Trophoblast cell (in vitro differentiated cells and primary cell): Measurements from ENCODE around the gene DSCAM.

Source experiments
- DNase-seq, 2 donors: peaks; one replicate each; pipeline ENCODE4 v3.0.0-alpha.2; 2016
- H2AFZ ChIP-seq: 2 replicates; pipeline ENCODE4 v1.6.1; 2013; ENCODE audit warnings: low read length, moderate library complexity, mild to moderate bottlenecking; ENCODE audit not compliant: insufficient read depth, poor library complexity
- H2AK5ac ChIP-seq: 2 replicates; pipeline ENCODE4 v1.6.1; 2013; ENCODE audit warnings: mild to moderate bottlenecking, low read length
- H2BK120ac ChIP-seq: 2 replicates; pipeline ENCODE4 v1.6.1; 2013; ENCODE audit warnings: low read length, mild to moderate bottlenecking, moderate library complexity; ENCODE audit not compliant: insufficient read depth, poor library complexity
- H2BK12ac ChIP-seq: 2 replicates; pipeline ENCODE4 v1.6.1; 2013; ENCODE audit warnings: mild to moderate bottlenecking, low read length, moderate library complexity
- H2BK5ac ChIP-seq: 2 replicates; pipeline ENCODE4 v1.6.1; 2013; ENCODE audit warnings: low read length, low read depth, moderate library complexity, mild to moderate bottlenecking; ENCODE audit not compliant: poor library complexity
- H3K14ac ChIP-seq: 2 replicates; pipeline ENCODE4 v1.6.1; 2013; ENCODE audit warnings: mild to moderate bottlenecking, low read length
- H3K18ac ChIP-seq: 2 replicates; pipeline ENCODE4 v1.6.1; 2013; ENCODE audit warnings: mild to moderate bottlenecking, low read length
- H3K23ac ChIP-seq: 2 replicates; pipeline ENCODE4 v1.6.1; 2013; ENCODE audit warnings: low read length
- H3K27ac ChIP-seq: 2 replicates; pipeline ENCODE4 v1.5.1; 2013; ENCODE audit warnings: low read depth, mild to moderate bottlenecking, inconsistent platforms, low read length, moderate library complexity
- H3K27me3 ChIP-seq: 2 replicates; pipeline ENCODE4 v1.6.1; 2013; ENCODE audit warnings: inconsistent platforms, mild to moderate bottlenecking, low read length, moderate library complexity; ENCODE audit not compliant: insufficient read depth
- H3K36me3 ChIP-seq, 2 experiments: 1 replicate in 1 of 2; 2 replicates in 1 of 2; pipeline ENCODE4 v1.6.1; 2013; ENCODE audit warnings: low read length in 2 of 2, mild to moderate bottlenecking in 2 of 2, moderate library complexity in 1 of 2; ENCODE audit not compliant: insufficient read depth in 2 of 2, control insufficient read depth in 1 of 2
- H3K4ac ChIP-seq: 2 replicates; pipeline ENCODE4 v1.6.1; 2013; ENCODE audit warnings: low read depth, mild to moderate bottlenecking, low read length, moderate library complexity
- H3K4me1 ChIP-seq, 2 experiments: 1 replicate in 1 of 2; 2 replicates in 1 of 2; pipeline ENCODE4 v1.6.1; 2013; ENCODE audit warnings: low read length in 2 of 2, mild to moderate bottlenecking in 2 of 2, moderate library complexity in 1 of 2; ENCODE audit not compliant: insufficient read depth in 2 of 2, control insufficient read depth in 1 of 2
- H3K4me2 ChIP-seq: 2 replicates; pipeline ENCODE4 v1.6.1; 2013; ENCODE audit warnings: inconsistent platforms, mild to moderate bottlenecking, low read length, moderate library complexity
- H3K4me3 ChIP-seq: 2 replicates; pipeline ENCODE4 v1.5.1; 2013; ENCODE audit warnings: mild to moderate bottlenecking, low read depth, low read length, inconsistent platforms
- H3K79me1 ChIP-seq: one replicate; pipeline ENCODE4 v1.6.1; 2013; ENCODE audit warnings: low read length
- H3K79me2 ChIP-seq: 2 replicates; pipeline ENCODE4 v1.6.1; 2013; ENCODE audit warnings: low read length, mild to moderate bottlenecking; ENCODE audit not compliant: control insufficient read depth, insufficient read depth, poor library complexity
- H3K9ac ChIP-seq: 2 replicates; pipeline ENCODE4 v1.6.1; 2013; ENCODE audit warnings: mild to moderate bottlenecking, low read length
- H3K9me3 ChIP-seq: 2 replicates; pipeline ENCODE4 v1.6.1; 2013; ENCODE audit warnings: low read depth, mild to moderate bottlenecking, control low read depth, inconsistent platforms, low read length; ENCODE audit not compliant: insufficient read depth
- H4K12ac ChIP-seq: 2 replicates; pipeline ENCODE4 v1.6.1; 2013; ENCODE audit warnings: low read depth, mild to moderate bottlenecking, low read length, moderate library complexity
- H4K8ac ChIP-seq: 2 replicates; pipeline ENCODE4 v1.6.1; 2013; ENCODE audit warnings: low read depth, mild to moderate bottlenecking, low read length, moderate library complexity
- H4K91ac ChIP-seq: one replicate; pipeline ENCODE4 v1.6.1; 2013; ENCODE audit warnings: low read depth, mild to moderate bottlenecking, low read length, moderate library complexity
- WGBS: extraction: QIAGEN DNeasy Blood & Tissue Kit; methylation state at CpG from one replicate; pipeline ENCODE4 v1.1.7; 2013; ENCODE audit warnings: missing lambda C conversion rate; ENCODE audit not compliant: insufficient read length, insufficient coverage; ENCODE audit errors: extremely low coverage; 5-methylcytosine and 5-hydroxymethylcytosine counted together

Gene DSCAM

GRCh38 chr21:40208206-40208947 is 638.6 kb downstream of the DSCAM start:
- Histone ChIP-seq H3K14ac (no peak overlapping the region), H2BK120ac (no peak overlapping the region), H3K79me2 (no peaks in the 10 kb centered on the region), H4K8ac (no peak overlapping the region), H3K27ac (no peak overlapping the region), H2BK12ac (no peak overlapping the region), H3K79me1 (no peaks in the 10 kb centered on the region), H3K27me3 (no peaks in the 10 kb centered on the region), H3K4me1 (no peaks in the 10 kb centered on the region), H3K9ac (no peak overlapping the region), H2AK5ac (no peak overlapping the region), H4K12ac (no peak overlapping the region), H3K23ac (no peak overlapping the region), H2BK5ac (no peak overlapping the region), H3K4ac (no peak overlapping the region), H4K91ac (no peak overlapping the region), H3K4me2 (no peak overlapping the region), H3K9me3 (no peaks in the 10 kb centered on the region), H3K36me3 (no peaks in the 10 kb centered on the region), H3K4me3 (no peak overlapping the region), H2AFZ (no peak overlapping the region), H3K18ac (no peak overlapping the region)
- WGBS, result no CpG with 5 or more reads among the region's 9 CpGs
- peak; percentile 64 to 78 for DNase-seq

GRCh38 chr21:40200946-40201345 is 646.0 kb downstream of the DSCAM start:
- H3K4ac ChIP-seq, result no peak overlapping the region
- H3K27me3 ChIP-seq, result no peaks in the 10 kb centered on the region
- H3K4me2 ChIP-seq, result no peak overlapping the region
- no peaks in the 10 kb centered on the region for H3K4me1 ChIP-seq
- no peak overlapping the region for H2BK120ac ChIP-seq
- no CpG with 5 or more reads among the region's 2 CpGs for WGBS
- no peak overlapping the region for H2AK5ac ChIP-seq
- no peak overlapping the region for H3K23ac ChIP-seq
- H3K9ac ChIP-seq, result no peak overlapping the region
- H4K12ac ChIP-seq, result no peak overlapping the region
- no peaks in the 10 kb centered on the region for H3K79me2 ChIP-seq
- DNase-seq, result no peak
- H2AFZ ChIP-seq, result no peak overlapping the region
- H3K27ac ChIP-seq, result no peak overlapping the region
- H3K14ac ChIP-seq, result no peak overlapping the region
- no peak overlapping the region for H3K4me3 ChIP-seq
- no peak overlapping the region for H2BK12ac ChIP-seq
- no peak overlapping the region for H3K18ac ChIP-seq
- no peak overlapping the region for H4K8ac ChIP-seq
- peaks cover 3% of the 10 kb centered on the region for H3K9me3 ChIP-seq
- H4K91ac ChIP-seq, result no peak overlapping the region
- H3K36me3 ChIP-seq, result no peaks in the 10 kb centered on the region
- no peaks in the 10 kb centered on the region for H3K79me1 ChIP-seq
- H2BK5ac ChIP-seq, result no peak overlapping the region

GRCh38 chr21:40200126-40200525 is 646.8 kb downstream of the DSCAM start:
- no peak for DNase-seq
- no peak overlapping the region for H2AK5ac ChIP-seq
- H3K14ac ChIP-seq, result no peak overlapping the region
- H4K91ac ChIP-seq, result no peak overlapping the region
- H3K9me3 ChIP-seq, result peaks cover 3% of the 10 kb centered on the region
- no peak overlapping the region for H3K4me2 ChIP-seq
- no peak overlapping the region for H4K8ac ChIP-seq
- no peaks in the 10 kb centered on the region for H3K79me2 ChIP-seq
- no peak overlapping the region for H3K4ac ChIP-seq
- no peak overlapping the region for H4K12ac ChIP-seq
- no peak overlapping the region for H3K9ac ChIP-seq
- no peak overlapping the region for H2BK12ac ChIP-seq
- no peaks in the 10 kb centered on the region for H3K36me3 ChIP-seq
- H2AFZ ChIP-seq, result no peak overlapping the region
- WGBS, result no CpG with 5 or more reads among the region's 1 CpG
- H3K27me3 ChIP-seq, result no peaks in the 10 kb centered on the region
- no peak overlapping the region for H3K23ac ChIP-seq
- H3K79me1 ChIP-seq, result no peaks in the 10 kb centered on the region
- H3K18ac ChIP-seq, result no peak overlapping the region
- H2BK5ac ChIP-seq, result no peak overlapping the region
- H3K4me3 ChIP-seq, result no peak overlapping the region
- no peaks in the 10 kb centered on the region for H3K4me1 ChIP-seq
- no peak overlapping the region for H2BK120ac ChIP-seq
- H3K27ac ChIP-seq, result no peak overlapping the region

- H4K91ac ChIP-seq, result no peak overlapping the region
- peak; percentile 44 to 81 for DNase-seq
- no peak overlapping the region for H2AFZ ChIP-seq
- no peaks in the 10 kb centered on the region for H3K27me3 ChIP-seq
- H3K4ac ChIP-seq, result no peak overlapping the region
- H3K9me3 ChIP-seq, result peaks cover 3% of the 10 kb centered on the region
- WGBS, result no CpG with 5 or more reads among the region's 4 CpGs
- H2BK120ac ChIP-seq, result no peak overlapping the region
- H3K36me3 ChIP-seq, result no peaks in the 10 kb centered on the region
- H3K14ac ChIP-seq, result no peak overlapping the region
- no peak overlapping the region for H2BK5ac ChIP-seq
- H3K79me2 ChIP-seq, result no peaks in the 10 kb centered on the region
- H3K4me1 ChIP-seq, result no peaks in the 10 kb centered on the region
- no peak overlapping the region for H3K27ac ChIP-seq
- no peaks in the 10 kb centered on the region for H3K79me1 ChIP-seq
- no peak overlapping the region for H3K9ac ChIP-seq
- H3K23ac ChIP-seq, result no peak overlapping the region
- H2AK5ac ChIP-seq, result no peak overlapping the region
- no peak overlapping the region for H2BK12ac ChIP-seq
- H3K18ac ChIP-seq, result no peak overlapping the region
- H4K12ac ChIP-seq, result no peak overlapping the region
- H3K4me3 ChIP-seq, result no peak overlapping the region
- no peak overlapping the region for H4K8ac ChIP-seq
- no peak overlapping the region for H3K4me2 ChIP-seq
These were observed 652.6 kb downstream of the DSCAM start for GRCh38 chr21:40194185-40194980.
